IPS-NIHi11 (cell line): Measurements from ENCODE around the gene CA6.
"Not testable (repeated sequence)": the region's sequence is repeated elsewhere in the genome, so short reads cannot be mapped to it uniquely, and the experiment has no call there.

Source experiments
- DNase-seq: peaks from one replicate; pipeline ENCODE4 v3.0.0; 2012; ENCODE audit warnings: mixed read lengths, low spot score

The CA6 gene

GRCh38 chr1:8945568-8945967 is at the start of gene CA6:
CA6 (plus strand) TSS chr1:8945868; CDS start chr1:8945887, 19 bp downstream.
- DNase-seq: no peak

DNA sequence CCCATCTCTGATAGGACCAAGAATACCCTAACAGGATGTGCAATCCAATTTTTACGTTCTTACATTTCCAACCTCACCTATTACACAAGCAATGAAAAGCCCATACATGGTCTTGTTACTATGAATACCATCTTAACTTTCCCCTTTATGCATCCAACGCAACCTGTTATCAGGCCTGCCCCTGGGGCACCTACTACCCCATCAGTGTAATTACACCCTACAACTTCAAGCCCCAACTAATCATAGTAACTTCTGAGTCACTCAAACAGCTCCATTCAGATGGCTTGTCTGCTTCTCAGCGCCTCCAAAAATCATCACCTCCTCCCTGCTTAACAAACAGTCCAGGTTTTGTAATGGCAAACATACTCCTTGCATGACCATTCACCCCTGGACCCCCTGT is 48.9 kb upstream of the CA6 start:
- DNase-seq: not testable (repeated sequence)

DNA sequence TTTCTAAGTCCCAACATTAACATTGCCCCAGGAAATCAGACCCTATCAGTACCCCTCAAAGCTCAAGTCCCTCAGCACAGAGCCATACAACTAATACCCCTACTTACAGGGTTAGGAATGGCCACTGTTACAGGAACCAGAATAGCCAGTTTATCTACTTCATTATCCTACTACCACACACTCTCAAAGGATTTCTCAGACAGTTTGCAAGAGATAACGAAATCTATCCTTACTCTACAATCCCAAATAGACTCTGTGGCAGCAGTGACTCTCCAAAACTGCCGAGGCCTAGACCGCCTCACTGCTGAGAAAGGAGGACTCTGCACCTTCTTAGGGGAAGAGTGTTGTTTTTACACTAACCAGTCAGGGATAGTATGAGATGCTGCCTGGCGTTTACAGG is 48.2 kb upstream of the CA6 start:
- DNase-seq: not testable (repeated sequence)

DNA sequence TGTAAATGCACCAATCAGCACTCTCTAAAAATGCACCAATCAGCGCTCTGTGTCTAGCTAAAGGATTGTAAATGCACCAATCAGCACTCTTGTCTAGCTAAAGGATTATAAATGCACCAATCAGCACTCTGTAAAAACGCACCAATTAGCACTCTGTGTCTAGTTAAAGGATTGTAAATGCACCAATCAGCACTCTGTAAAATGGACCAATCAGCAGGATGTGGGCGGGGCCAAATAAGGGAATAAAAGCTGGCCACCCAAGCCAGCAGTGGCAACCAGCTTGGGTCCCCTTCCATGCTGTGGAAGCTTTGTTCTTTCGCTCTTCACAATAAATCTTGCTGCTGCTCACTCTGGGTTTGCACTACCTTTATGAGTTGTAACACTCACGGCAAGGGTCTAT is 47.2 kb upstream of the CA6 start:
- not testable (repeated sequence) for DNase-seq

DNA sequence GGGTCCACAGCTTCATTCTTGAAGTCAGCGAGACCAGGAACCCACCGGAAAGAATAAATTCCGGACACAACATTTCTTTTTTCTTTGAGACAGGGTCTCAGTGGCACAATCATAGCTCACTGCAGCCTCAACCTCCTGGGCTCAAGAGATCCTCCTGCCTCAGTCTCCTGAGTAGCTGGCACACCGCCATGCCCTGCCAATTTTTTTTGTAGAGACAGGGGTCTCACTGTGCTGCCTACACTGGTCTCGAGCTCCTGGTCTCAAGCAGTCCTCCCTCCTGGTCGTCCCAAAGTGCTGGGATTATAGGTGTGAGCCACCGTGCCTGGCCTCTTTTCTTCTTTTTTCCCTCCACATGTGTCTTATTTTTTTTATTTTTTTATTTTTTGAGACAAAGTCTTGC is 46.6 kb upstream of the CA6 start:
- no peak for DNase-seq

GRCh38 chr1:8900684-8901083 is 45.0 kb upstream of the CA6 start:
- not testable (repeated sequence) for DNase-seq

- no peak for DNase-seq
Observed at GRCh38 chr1:8902765-8903164, 42.9 kb upstream of the CA6 start.

GRCh38 chr1:8903410-8903809 is 42.3 kb upstream of the CA6 start:
- DNase-seq: no peak

DNA sequence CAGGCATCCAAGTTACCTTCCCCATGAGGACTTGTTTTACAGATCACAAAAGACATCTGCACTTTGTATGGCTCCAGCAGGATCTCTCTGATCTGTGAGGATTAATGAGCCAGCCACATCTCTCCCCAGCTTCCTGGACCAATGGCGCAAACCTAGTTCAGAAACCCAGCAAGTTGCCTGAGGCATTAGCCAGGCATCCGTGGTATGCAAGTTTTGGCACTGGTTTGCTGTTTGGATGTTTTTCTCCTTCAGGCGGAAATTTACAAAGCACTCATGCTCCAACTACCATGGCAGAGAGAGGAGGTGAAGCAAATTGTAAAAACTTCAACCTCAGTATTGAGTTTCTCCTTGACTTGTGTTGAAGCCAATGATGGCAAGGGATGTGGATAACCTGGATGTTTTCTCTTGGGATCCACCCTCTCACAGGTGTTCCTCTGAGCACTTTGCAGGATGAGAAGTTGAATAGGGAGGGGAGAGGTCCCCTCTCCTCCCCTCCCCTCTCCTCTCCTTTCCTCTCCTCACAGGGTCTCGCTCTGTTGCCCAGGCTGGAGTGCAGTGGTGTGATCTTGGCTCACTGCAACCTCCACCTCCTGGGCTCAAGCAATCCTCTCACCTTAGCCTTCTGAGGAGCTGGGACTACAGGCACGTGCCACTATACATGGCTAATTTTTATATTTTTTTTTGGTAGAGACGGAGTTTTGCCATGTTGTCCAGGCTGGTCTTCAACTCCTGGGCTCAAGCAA is 41.6 kb upstream of the CA6 start:
- DNase-seq: peak; percentile 57

GRCh38 chr1:8905582-8906191 is 40.0 kb upstream of the CA6 start:
- DNase-seq: no peak

DNA sequence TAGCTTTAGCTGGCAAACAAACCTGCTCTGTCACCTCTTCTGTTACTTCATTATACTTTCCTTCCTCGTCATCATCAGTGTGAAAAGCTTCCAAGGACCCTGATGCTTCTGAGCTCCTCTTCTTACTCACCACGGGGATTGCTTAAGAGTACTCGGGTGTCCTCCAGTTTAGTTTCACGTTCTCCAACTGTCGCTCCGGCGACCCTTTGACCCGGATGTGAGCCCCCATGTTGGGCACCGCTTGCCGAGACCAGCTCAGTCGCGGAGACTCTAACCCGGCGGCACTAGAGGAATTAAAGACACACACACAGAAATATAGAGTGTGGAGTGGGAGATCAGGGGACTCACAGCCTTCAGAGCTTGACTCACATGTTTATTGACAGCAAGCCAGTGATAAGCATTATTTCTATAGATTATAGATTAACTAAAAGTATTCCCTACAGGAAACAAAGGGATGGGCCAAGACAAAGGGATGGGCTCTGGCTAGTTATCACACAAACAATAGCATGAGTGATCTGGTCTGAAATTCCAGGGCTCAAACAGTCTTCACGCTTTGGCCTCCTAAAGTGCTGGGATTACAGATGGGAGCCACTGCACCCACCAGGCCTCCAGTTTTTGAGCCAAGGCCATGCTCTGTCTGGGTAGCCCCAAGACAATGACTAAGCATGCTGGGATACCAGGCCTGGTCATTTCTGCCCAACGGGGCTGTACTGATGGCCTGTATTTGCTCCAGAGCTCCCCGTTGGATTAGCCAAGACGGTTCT is 37.1 kb upstream of the CA6 start:
- no peak for DNase-seq

- DNase-seq: no peak
Observed at GRCh38 chr1:8910331-8910730, 35.3 kb upstream of the CA6 start.

DNA sequence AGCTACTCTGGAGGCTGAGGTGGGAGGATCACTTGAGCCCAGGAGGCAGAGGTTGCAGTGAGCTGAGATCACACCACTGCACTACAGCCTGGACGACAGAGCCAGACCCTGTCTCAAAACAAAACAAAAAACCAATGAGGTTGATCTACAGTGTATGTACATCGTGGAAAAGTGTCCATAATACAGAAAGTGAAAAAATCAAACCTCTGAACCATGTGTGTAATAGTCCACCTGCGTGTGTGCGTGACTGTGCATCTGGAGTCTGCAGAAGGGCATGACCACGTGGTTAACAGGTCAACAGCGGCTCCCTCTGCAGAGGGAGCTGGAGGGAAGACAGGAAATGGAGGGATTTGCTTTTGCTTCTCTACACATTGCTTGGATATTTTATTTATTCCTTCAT is 34.8 kb upstream of the CA6 start:
- DNase-seq: no peak

GRCh38 chr1:8911416-8912309 is 34.0 kb upstream of the CA6 start:
- DNase-seq: peak; percentile 46

DNA sequence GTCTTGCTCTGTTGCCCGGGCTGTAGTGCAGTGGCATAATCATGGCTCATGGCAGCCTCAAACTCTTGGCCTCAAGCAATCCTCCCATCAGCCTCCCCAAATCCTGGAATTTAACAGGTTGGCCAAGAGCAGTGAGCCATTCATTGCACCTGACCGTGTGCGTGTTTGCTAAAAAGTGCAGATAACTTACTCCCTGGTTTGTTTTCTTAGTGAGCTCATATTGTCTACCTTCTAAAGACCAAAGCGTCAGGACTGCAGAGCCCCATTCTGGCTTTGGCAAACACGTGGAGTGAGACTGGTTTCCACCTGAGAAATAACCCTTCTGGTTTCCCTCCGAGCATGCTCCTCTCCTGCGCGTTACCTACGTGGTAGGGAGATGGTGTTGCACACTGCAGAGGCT is 32.2 kb upstream of the CA6 start:
- no peak for DNase-seq

DNA sequence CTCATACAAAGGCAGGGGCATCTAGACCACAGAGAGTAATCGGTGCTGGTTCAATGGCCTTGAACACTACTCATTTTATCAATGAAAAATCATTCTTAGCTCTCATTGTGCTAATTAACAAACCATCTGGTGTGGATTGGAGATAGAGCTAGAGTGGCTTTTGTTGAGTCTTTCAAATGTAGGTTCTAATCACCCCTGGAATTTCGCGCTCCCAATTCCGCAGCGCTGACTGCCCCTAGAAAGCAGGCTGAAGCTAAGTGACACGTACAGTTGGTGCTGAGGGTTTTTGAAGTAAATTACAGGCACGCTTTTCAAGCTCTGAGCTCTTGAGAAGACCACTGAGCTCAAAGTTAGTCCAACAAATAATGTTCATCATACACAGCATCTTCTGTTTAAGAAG is 31.2 kb upstream of the CA6 start:
- no peak for DNase-seq

- no peak for DNase-seq
Observed at GRCh38 chr1:8915446-8915845, 30.2 kb upstream of the CA6 start.

- DNase-seq: not testable (repeated sequence)
Observed at GRCh38 chr1:8917536-8917935, 28.1 kb upstream of the CA6 start.

- DNase-seq: no peak
Observed at GRCh38 chr1:8922962-8923361, 22.7 kb upstream of the CA6 start.

- no peak for DNase-seq
Observed at GRCh38 chr1:8925406-8925805, 20.3 kb upstream of the CA6 start.

DNA sequence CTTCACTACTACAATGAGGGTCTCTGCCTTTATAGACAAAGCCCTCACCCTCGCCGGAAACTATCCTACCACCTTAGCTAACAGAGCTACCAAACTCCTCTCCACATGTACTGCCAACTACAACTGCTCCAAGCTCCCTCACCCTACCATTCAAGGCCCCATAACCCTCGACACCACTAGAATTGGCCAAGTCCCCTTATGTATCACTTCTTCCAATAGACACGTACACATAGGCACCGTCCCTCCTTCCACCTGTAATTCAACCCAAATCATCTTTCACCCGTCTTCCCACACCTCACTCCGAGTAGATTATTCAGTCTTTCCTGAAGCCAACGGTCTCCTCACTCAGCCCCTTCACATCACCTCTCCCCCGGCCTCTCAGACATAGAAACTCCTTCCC is 19.7 kb upstream of the CA6 start:
- no peak for DNase-seq
